Retinal pigment epithelial cell (primary cell): Measurements from ENCODE around the gene LRRC49.

Experiments
- DNase-seq: peaks from one replicate; pipeline ENCODE4 v3.0.0-alpha.2; 2010; ENCODE audit warnings: low read depth
- H3K4me3 ChIP-seq: 2 replicates; pipeline ENCODE4 v1.5.1; 2011; ENCODE audit warnings: mild to moderate bottlenecking, low read length, control low read depth, moderate library complexity
- TF ChIP-seq, protein P1 (sequence below): conservative IDR thresholded peaks from 2 replicates; pipeline ENCODE4 v1.5.1; 2011; ENCODE audit warnings: low read depth, low read length, control low read depth, inconsistent platforms

Gene LRRC49

GRCh38 chr15:70892002-70892911 is at the start of gene LRRC49, which contains the start of gene THAP10:
Gene LRRC49, plus strand, starts transcription at chr15:70892826. Its CDS starts 69 bp downstream, at chr15:70892895.
Gene THAP10, minus strand, starts transcription at chr15:70892433. Its CDS starts 161 bp downstream, at chr15:70892272.
- peak; percentile 69 for DNase-seq
- H3K4me3 ChIP-seq: peak within 1 kb of the TSS; percentile 90
- TF ChIP-seq, protein P1, sequence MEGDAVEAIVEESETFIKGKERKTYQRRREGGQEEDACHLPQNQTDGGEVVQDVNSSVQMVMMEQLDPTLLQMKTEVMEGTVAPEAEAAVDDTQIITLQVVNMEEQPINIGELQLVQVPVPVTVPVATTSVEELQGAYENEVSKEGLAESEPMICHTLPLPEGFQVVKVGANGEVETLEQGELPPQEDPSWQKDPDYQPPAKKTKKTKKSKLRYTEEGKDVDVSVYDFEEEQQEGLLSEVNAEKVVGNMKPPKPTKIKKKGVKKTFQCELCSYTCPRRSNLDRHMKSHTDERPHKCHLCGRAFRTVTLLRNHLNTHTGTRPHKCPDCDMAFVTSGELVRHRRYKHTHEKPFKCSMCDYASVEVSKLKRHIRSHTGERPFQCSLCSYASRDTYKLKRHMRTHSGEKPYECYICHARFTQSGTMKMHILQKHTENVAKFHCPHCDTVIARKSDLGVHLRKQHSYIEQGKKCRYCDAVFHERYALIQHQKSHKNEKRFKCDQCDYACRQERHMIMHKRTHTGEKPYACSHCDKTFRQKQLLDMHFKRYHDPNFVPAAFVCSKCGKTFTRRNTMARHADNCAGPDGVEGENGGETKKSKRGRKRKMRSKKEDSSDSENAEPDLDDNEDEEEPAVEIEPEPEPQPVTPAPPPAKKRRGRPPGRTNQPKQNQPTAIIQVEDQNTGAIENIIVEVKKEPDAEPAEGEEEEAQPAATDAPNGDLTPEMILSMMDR: no peak

- no peak for DNase-seq
- H3K4me3 ChIP-seq: no peak overlapping the region
- TF ChIP-seq, protein P1: no peak
These were observed 46.8 kb upstream of the LRRC49 start for GRCh38 chr15:70845602-70846360.

- DNase-seq: no peak
- TF ChIP-seq, protein P1: no peak
- H3K4me3 ChIP-seq: no peak overlapping the region
These were observed 40.7 kb upstream of the LRRC49 start for GRCh38 chr15:70851889-70852288.

GRCh38 chr15:70852501-70853317 is 39.9 kb upstream of the LRRC49 start:
- DNase-seq: no peak
- TF ChIP-seq, protein P1: no peak
- H3K4me3 ChIP-seq: peak overlapping the region; percentile 77

DNA sequence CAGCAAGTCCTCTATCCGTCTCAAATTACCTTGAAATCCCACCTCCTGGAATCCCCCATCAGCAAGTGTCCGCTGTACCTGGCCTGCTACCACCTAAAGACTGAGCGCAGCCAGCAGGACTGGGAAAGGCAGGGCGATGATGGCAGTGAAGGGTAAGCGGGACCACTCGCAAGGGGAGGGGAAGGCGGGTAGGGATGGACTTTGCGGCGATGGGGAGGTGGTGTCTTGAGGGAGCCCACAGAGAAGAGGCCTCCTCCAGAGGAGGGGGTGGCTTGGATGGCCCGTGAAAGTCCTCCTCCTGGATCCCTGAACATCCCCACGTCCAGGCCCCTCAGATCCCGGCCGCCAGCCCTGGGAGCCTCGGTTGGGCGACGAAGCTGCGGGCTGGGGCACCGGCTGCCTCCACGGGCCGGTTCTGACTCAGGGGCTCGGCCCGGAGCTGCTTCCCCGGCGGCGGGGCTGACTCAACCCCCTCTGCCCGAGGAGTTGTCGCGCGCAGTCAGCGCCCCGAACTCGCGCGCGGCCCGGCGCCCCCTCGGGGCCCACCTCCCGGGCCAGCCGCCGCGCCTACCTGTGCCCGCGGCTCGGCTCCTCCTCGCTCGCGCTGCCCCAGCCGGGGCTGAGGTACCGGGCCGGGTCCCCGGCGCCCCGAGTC is 39.2 kb upstream of the LRRC49 start:
- H3K4me3 ChIP-seq: peak overlapping the region; percentile 77
- TF ChIP-seq, protein P1: no peak
- no peak for DNase-seq

- TF ChIP-seq, protein P1: no peak
- H3K4me3 ChIP-seq: peak within 1 kb of the TSS; percentile 77
- no peak for DNase-seq
These were observed 38.5 kb upstream of the LRRC49 start, which contains the start of gene LARP6 for GRCh38 chr15:70853973-70854665. Gene LARP6, minus strand, starts transcription at chr15:70854157. Its CDS starts 69 bp downstream, at chr15:70854088.
